A549 (cell line): Measurements from ENCODE around the gene PLCH2. TPM values are rescaled to one million over a fixed set of nuclear protein-coding genes. Genes with fewer than 3 reads are reported as not detected.

ENCODE experiments used
- ATAC-seq, 2 experiments: fragments of 200-7000 bp in 1 of 2; fragments of >200 bp in 1 of 2; cut with Nextera tagmentation in 1 of 2; cut with Tn5 transposase in 1 of 2; 3 replicates each; pipeline versions ENCODE4 v1.8.0 to v1.9.1; 2018 to 2020; ENCODE audit warnings: mild to moderate bottlenecking in 1 of 2, moderate library complexity in 1 of 2
- CTCF ChIA-PET: fragments of 300-600 bp; sonication (Branson Sonifier 250); formaldehyde crosslinking; extraction: SDS; loops from one replicate; lab custom pipeline; 2021; ENCODE audit warnings: antibody characterized with exemption, inconsistent platforms; lab: Yijun Ruan, JAX
- POLR2A ChIA-PET: fragments of 350-600 bp; formaldehyde crosslinking; extraction: SDS; loops from one replicate; lab custom pipeline; 2021; ENCODE audit warnings: antibody characterized with exemption, inconsistent platforms; lab: Yijun Ruan, JAX
- DNase-seq, 2 experiments: peaks; one replicate each; pipeline versions ENCODE4 v3.0.0 to v3.0.0-alpha.2; 2011 to 2016; ENCODE audit warnings: low read depth in 1 of 2, low spot score in 1 of 2
- FAIRE-seq: peaks from 2 replicates; lab custom pipeline; 2011; peaks lifted over from hg19 to GRCh38; lab: Jason Lieb, UNC
- H3K27ac ChIP-seq, 2 experiments: fragments of >200 bp; sonication (Bioruptor Twin); formaldehyde crosslinking; 3 replicates each; pipeline ENCODE4 v1.5.1; 2016 to 2017
- H3K4me1 ChIP-seq: fragments of >200 bp; sonication (Bioruptor Twin); formaldehyde crosslinking; 3 replicates; pipeline ENCODE4 v1.6.1; 2016
- H3K4me2 ChIP-seq: fragments of >200 bp; sonication (Bioruptor Twin); formaldehyde crosslinking; 3 replicates; pipeline ENCODE4 v1.6.1; 2016
- H3K4me3 ChIP-seq: fragments of >200 bp; sonication (Bioruptor Twin); formaldehyde crosslinking; 3 replicates; pipeline ENCODE4 v1.5.1; 2016
- H3K9me3 ChIP-seq: fragments of >200 bp; sonication (Bioruptor Twin); formaldehyde crosslinking; 3 replicates; pipeline ENCODE4 v1.6.1; 2016
- BHLHE40 ChIP-seq: IDR thresholded peaks from 2 replicates; pipeline ENCODE4 v1.6.1; 2012; ENCODE audit warnings: low read depth, low read length, inconsistent platforms
- CEBPB ChIP-seq, 2 experiments: fragments of >200 bp in 1 of 2; sonication (Bioruptor Twin) in 1 of 2; formaldehyde crosslinking in 1 of 2; IDR thresholded peaks; 2 replicates each; pipeline ENCODE4 v1.6.1; 2012 to 2016
- CHD2 ChIP-seq: fragments of 150-350 bp; IDR thresholded peaks from 2 replicates; pipeline ENCODE4 v1.6.1; 2014; ENCODE audit warnings: low read length; ENCODE audit not compliant: partially characterized antibody
- EHMT2 ChIP-seq: fragments of 200-600 bp; sonication (generic); IDR thresholded peaks from 2 replicates; pipeline ENCODE4 v1.6.1; 2016; ENCODE audit warnings: antibody characterized with exemption, low read depth, mild to moderate bottlenecking, moderate library complexity
- ELK1 ChIP-seq: fragments of 150-350 bp; IDR thresholded peaks from 2 replicates; pipeline ENCODE4 v1.6.1; 2014; ENCODE audit warnings: low read depth, mild to moderate bottlenecking, low read length
- EP300 ChIP-seq, 2 experiments: fragments of >200 bp; sonication (Bioruptor Twin); formaldehyde crosslinking; IDR thresholded peaks; 2 replicates in 1 of 2; 3 replicates in 1 of 2; pipeline ENCODE4 v1.6.1; 2016 to 2017
- FOSL2 ChIP-seq, 2 experiments: fragments of 450-650 bp in 1 of 2; fragments of >200 bp in 1 of 2; sonication (Bioruptor Twin) in 1 of 2; formaldehyde crosslinking; IDR thresholded peaks; 2 replicates each; pipeline versions ENCODE4 v1.5.0 to v1.6.1; 2016 to 2020; ENCODE audit warnings: mild to moderate bottlenecking in 1 of 2, moderate library complexity in 1 of 2
- HOXA7 ChIP-seq: fragments of 250-450 bp; sonication (Bioruptor Pico); IDR thresholded peaks from 2 replicates; pipeline ENCODE4 v1.5.0; 2020; ENCODE audit warnings: mild to moderate bottlenecking, moderate library complexity
- KDM1A ChIP-seq: fragments of 200-600 bp; sonication (generic); IDR thresholded peaks from 2 replicates; pipeline ENCODE4 v1.6.1; 2016; ENCODE audit warnings: low read depth, mild to moderate bottlenecking
- KDM5A ChIP-seq: fragments of 200-600 bp; sonication (generic); IDR thresholded peaks from 2 replicates; pipeline ENCODE4 v1.6.1; 2016; ENCODE audit warnings: antibody characterized with exemption, mild to moderate bottlenecking
- MAX ChIP-seq: IDR thresholded peaks from 2 replicates; pipeline ENCODE4 v1.6.1; 2012
- MAZ ChIP-seq: fragments of 150-350 bp; IDR thresholded peaks from 2 replicates; pipeline ENCODE4 v1.6.1; 2014; ENCODE audit warnings: antibody characterized with exemption, low read depth, low read length, borderline replicate concordance
- NFE2L2 ChIP-seq: fragments of 150-350 bp; conservative IDR thresholded peaks from 2 replicates; pipeline ENCODE4 v1.6.1; 2014; ENCODE audit warnings: low read length
- PHF8 ChIP-seq: fragments of 200-600 bp; sonication (generic); IDR thresholded peaks from 2 replicates; pipeline ENCODE4 v1.6.1; 2016; ENCODE audit warnings: low read depth, mild to moderate bottlenecking, antibody characterized with exemption, moderate library complexity, borderline replicate concordance
- POLR2A ChIP-seq: IDR thresholded peaks from 2 replicates; pipeline ENCODE4 v1.6.1; 2012; ENCODE audit warnings: mild to moderate bottlenecking, low read length
- RAD21 ChIP-seq, 2 experiments: fragments of >200 bp in 1 of 2; sonication (Bioruptor Twin) in 1 of 2; formaldehyde crosslinking in 1 of 2; IDR thresholded peaks in 1 of 2; conservative IDR thresholded peaks in 1 of 2; 2 replicates in 1 of 2; 3 replicates in 1 of 2; pipeline ENCODE4 v1.6.1; 2012 to 2018; ENCODE audit warnings: inconsistent platforms in 1 of 2
- RARB ChIP-seq: fragments of 250-450 bp; sonication (Bioruptor Pico); IDR thresholded peaks from 2 replicates; pipeline ENCODE4 v1.8.0; 2021; ENCODE audit warnings: mild to moderate bottlenecking, moderate library complexity
- RFX5 ChIP-seq: fragments of 450-650 bp; IDR thresholded peaks from 2 replicates; pipeline ENCODE4 v1.7.1; 2014; ENCODE audit warnings: antibody characterized with exemption, mild to moderate bottlenecking, moderate library complexity
- RNF2 ChIP-seq: fragments of 200-600 bp; sonication (generic); IDR thresholded peaks from 2 replicates; pipeline ENCODE4 v1.6.1; 2016; ENCODE audit warnings: low read depth, mild to moderate bottlenecking, antibody characterized with exemption, moderate library complexity, borderline replicate concordance
- SREBF2 ChIP-seq: fragments of 450-650 bp; IDR thresholded peaks from 2 replicates; pipeline ENCODE4 v1.6.1; 2014; ENCODE audit warnings: mild to moderate bottlenecking, moderate library complexity
- ZC3H11A ChIP-seq: fragments of 450-650 bp; IDR thresholded peaks from 2 replicates; pipeline ENCODE4 v1.6.1; 2014; ENCODE audit warnings: antibody characterized with exemption, mild to moderate bottlenecking
- ZNF302 ChIP-seq: fragments of 250-450 bp; sonication (Bioruptor Pico); IDR thresholded peaks from 2 replicates; pipeline ENCODE4 v1.9.0; 2021; ENCODE audit warnings: inconsistent platforms, mild to moderate bottlenecking, moderate library complexity
- WGBS: methylation state at CpG from one replicate; pipeline ENCODE4 v1.1.6; 2017; ENCODE audit errors: missing lambda C conversion rate; 5-methylcytosine and 5-hydroxymethylcytosine counted together
- polyA plus RNA-seq, 4 experiments: library from polyadenylated mRNA; depleted of rRNA in 3 of 4; stranded (reverse); fragments of >200 nt; fragmentation: RNase III in 1 of 4; extraction: RNeasy Plus Mini Kit Qiagen cat#74134 plus additional on column Dnase treatment in 1 of 4; gene quantifications; 2 replicates in 3 of 4; 3 replicates in 1 of 4; pipeline ENCODE4 v1.2.3, GENCODE V29; 2011 to 2017
- TF ChIP-seq, protein P1 (sequence below): fragments of 250-450 bp; sonication (Bioruptor Pico); IDR thresholded peaks from 2 replicates; pipeline ENCODE4 v1.5.0; 2021; ENCODE audit warnings: mild to moderate bottlenecking, moderate library complexity, borderline replicate concordance
- TF ChIP-seq, protein P2 (sequence below): fragments of >200 bp; sonication (Bioruptor Twin); formaldehyde crosslinking; IDR thresholded peaks from 3 replicates; pipeline ENCODE4 v1.6.1; 2016
- TF ChIP-seq, protein P3 (sequence below): IDR thresholded peaks from 2 replicates; pipeline ENCODE4 v1.6.1; 2012; ENCODE audit warnings: low read depth, borderline replicate concordance

Gene PLCH2
- polyA plus RNA-seq, 2 of the 4 experiments (the other 2 are of a cell fraction) = 0.10 to 0.18 TPM

DNA sequence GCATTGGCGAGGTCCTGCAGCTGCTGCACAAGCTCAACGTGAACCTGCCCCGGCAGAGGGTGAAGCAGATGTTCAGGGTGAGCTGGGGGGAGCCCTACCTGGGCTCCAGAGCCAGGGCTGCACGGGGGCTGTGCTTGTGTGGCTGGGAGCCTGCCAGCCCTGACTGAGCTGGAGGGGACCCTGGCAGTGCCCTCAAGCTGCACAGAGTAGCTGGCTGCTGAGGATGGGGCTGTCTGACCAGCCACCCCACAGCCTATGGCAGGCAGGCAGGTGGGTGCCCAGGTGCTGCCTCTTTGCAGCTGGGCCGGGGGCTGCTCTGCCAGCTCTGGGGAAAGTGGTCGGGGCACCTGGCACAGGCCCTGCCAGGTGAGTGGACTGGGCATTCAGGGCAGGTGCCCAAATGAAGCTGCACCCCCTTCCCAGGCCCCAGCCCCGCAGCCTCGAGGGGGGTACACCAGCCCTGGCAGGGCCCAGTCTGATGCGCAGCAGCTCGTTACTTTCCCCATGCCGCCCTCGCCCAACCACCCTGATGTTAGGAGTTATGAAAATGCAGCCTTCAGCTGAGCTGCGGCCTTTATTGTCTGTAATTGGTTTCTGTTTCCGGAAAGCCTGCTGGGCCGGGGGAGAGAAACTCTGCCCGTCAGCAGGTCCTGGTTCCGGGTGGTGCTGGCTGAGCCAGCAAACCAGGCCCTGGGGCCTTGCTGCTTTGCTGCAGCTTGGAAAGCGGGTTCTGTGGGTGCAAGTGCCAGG lies 4.3 kb downstream of the PLCH2 start:
- Histone ChIP-seq H3K27ac (no peak overlapping the region), H3K9me3 (no peaks in the 10 kb centered on the region), H3K4me1 (no peaks in the 10 kb centered on the region), H3K4me2 (no peak overlapping the region), H3K4me3 (no peak overlapping the region)
- FAIRE-seq = no peak
- DNase-seq = no peak
- 87% methylated on average over 3 of the region's 18 CpGs for WGBS
- no peak for ATAC-seq
- CTCF ChIA-PET = interaction anchor here (1.5 kb wide), 1 partner anchor 8 kb away, joined by 4 read pairs; no protein-coding TSS in a partner anchor
- TF ChIP-seq POLR2A = no peak
- TF ChIP-seq CEBPB (IDR thresholded peaks at IDR 0.05) = no peak
- no peak for TF ChIP-seq RAD21 (conservative IDR thresholded peaks at IDR 0.05 in 1 of 2, IDR thresholded peaks at IDR 0.05 in 1 of 2)
- no peak for TF ChIP-seq EP300 (IDR thresholded peaks at IDR 0.05)
- TF ChIP-seq PHF8 = no peak
- TF ChIP-seq ZC3H11A = no peak
- no peak for TF ChIP-seq KDM1A
- TF ChIP-seq RNF2 = no peak
- TF ChIP-seq, protein P1, sequence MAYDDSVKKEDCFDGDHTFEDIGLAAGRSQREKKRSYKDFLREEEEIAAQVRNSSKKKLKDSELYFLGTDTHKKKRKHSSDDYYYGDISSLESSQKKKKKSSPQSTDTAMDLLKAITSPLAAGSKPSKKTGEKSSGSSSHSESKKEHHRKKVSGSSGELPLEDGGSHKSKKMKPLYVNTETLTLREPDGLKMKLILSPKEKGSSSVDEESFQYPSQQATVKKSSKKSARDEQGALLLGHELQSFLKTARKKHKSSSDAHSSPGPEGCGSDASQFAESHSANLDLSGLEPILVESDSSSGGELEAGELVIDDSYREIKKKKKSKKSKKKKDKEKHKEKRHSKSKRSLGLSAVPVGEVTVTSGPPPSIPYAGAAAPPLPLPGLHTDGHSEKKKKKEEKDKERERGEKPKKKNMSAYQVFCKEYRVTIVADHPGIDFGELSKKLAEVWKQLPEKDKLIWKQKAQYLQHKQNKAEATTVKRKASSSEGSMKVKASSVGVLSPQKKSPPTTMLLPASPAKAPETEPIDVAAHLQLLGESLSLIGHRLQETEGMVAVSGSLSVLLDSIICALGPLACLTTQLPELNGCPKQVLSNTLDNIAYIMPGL = no peak
- TF ChIP-seq EHMT2 = no peak
- TF ChIP-seq BHLHE40 = no peak
- TF ChIP-seq MAX = no peak
- POLR2A ChIA-PET = no interaction called here

DNA sequence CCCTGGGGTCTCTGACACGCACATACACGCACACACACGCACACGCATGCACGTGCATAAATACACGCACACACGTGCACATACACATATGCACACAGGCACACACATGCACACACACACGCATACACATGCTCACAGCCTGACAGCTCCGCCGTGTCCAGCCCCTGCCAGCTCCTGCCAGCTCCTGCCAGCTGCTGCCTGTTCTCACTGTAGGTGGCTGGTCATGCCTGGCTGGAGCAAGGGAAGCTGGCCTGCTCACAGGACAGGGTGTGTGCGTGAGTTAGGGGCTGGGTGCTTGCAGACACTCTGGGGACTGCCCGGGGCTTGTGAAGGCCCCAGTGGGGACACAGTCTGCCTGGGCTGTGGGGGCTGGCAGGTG lies 4.9 kb downstream of the PLCH2 start:
- Histone ChIP-seq H3K4me2 (no peak overlapping the region), H3K4me1 (no peaks in the 10 kb centered on the region), H3K4me3 (no peak overlapping the region), H3K9me3 (no peaks in the 10 kb centered on the region), H3K27ac (no peak overlapping the region)
- ChIA-PET POLR2A (no interaction called here), CTCF (interaction anchor here (1.5 kb wide), 1 partner anchor 8 kb away, joined by 4 read pairs; no protein-coding TSS in a partner anchor)
- 94% methylated on average over 6 of the region's 12 CpGs for WGBS
- TF ChIP-seq RNF2 (no peak), MAZ (no peak), RAD21 (conservative IDR thresholded peaks at IDR 0.05 in 1 of 2, IDR thresholded peaks at IDR 0.05 in 1 of 2) (no peak), FOSL2 (IDR thresholded peaks at IDR 0.05) (no peak), FOSL2 (CRISPR knock-in tag; IDR thresholded peaks at IDR 0.05) (no peak), PHF8 (no peak), ZNF302 (CRISPR knock-in tag) (no peak), BHLHE40 (no peak), RFX5 (no peak), SREBF2 (no peak), RARB (no peak), POLR2A (no peak), ELK1 (no peak), NFE2L2 (no peak), HOXA7 (CRISPR knock-in tag) (no peak), KDM5A (no peak), CHD2 (no peak)
- TF ChIP-seq, protein P2, sequence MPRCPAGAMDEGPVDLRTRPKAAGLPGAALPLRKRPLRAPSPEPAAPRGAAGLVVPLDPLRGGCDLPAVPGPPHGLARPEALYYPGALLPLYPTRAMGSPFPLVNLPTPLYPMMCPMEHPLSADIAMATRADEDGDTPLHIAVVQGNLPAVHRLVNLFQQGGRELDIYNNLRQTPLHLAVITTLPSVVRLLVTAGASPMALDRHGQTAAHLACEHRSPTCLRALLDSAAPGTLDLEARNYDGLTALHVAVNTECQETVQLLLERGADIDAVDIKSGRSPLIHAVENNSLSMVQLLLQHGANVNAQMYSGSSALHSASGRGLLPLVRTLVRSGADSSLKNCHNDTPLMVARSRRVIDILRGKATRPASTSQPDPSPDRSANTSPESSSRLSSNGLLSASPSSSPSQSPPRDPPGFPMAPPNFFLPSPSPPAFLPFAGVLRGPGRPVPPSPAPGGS = no peak
- TF ChIP-seq, protein P3, sequence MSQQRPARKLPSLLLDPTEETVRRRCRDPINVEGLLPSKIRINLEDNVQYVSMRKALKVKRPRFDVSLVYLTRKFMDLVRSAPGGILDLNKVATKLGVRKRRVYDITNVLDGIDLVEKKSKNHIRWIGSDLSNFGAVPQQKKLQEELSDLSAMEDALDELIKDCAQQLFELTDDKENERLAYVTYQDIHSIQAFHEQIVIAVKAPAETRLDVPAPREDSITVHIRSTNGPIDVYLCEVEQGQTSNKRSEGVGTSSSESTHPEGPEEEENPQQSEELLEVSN = no peak
- ATAC-seq (peak; percentile 5 to 26; a peak in 1 of 6 replicates), FAIRE-seq (no peak), DNase-seq (no peak)
